ENCODE results near the gene MAMSTR. TPM values are rescaled to one million over a fixed set of nuclear protein-coding genes. Genes with fewer than 3 reads are reported as not detected.
"Not testable (repeated sequence)": the region's sequence is repeated elsewhere in the genome, so short reads cannot be mapped to it uniquely, and the experiment has no call there.

Gene MAMSTR
- total RNA-seq, 4 donors from 2014 or later = 0.26 to 24.2 (median 3.0) TPM; not detected in 1

DNA sequence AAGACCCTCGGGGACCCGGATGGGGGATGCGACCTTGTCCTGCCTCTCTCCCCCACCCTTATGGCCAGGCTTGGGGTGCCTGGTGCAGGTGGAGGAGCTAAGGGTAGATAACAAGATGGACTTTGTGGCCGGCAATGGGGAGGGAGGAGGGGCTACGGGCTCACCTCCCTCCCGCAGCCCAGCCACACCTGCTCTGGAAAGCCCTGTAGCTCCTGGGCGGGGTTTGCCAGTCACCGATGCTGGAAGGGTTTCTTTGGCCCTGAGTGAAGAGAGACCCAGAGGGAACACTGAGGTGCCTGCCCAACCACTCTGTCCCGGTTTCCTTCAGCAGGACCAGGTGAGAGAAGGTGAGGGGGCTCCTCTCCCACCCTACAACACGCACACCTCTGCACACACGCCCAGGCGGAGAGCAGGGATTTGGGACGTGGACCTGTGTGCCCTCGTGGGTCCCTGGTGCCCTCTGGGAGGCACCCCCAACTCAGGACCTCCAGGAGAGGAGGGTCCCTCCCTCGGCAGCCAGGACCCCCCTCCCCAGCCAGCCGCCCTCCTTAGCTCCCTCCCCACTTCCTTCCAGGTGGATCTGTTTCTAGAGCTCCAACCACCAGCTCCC, 23.7 kb downstream of the MAMSTR start, which contains the start of gene FUT2:
Gene FUT2, plus strand, starts transcription at position 229 of the 610 bp plus-strand sequence. CDS start 6,986 bp downstream, outside the sequence.
- H3K27ac ChIP-seq = peak within 1 kb of the TSS; percentile 17 to 30
- no peaks in the 10 kb centered on the region for H3K4me1 ChIP-seq
- intact Hi-C loops (cut with DNase I; ENCODE audit: low total_unique reads) = no loop called here
- no peak for DNase-seq
- TF ChIP-seq CTCF (IDR thresholded peaks at IDR 0.05) (no peak), POLR2A (IDR thresholded peaks at IDR 0.05) (peak in 1 of 2 donors; percentile 27)
- no peaks in the 10 kb centered on the region for H3K27me3 ChIP-seq
- H3K9me3 ChIP-seq = no peaks in the 10 kb centered on the region
- peak within 1 kb of the TSS in 1 of 2 donors; percentile 0 for H3K4me3 ChIP-seq
- H3K36me3 ChIP-seq = no peaks in the 10 kb centered on the region

GRCh38 chr19:48693629-48694028, 25.9 kb downstream of the MAMSTR start:
- DNase-seq; H3K27me3 ChIP-seq; H3K27ac ChIP-seq; H3K9me3 ChIP-seq; H3K36me3 ChIP-seq; H3K4me1 ChIP-seq; H3K4me3 ChIP-seq; intact Hi-C loops (cut with DNase I; ENCODE audit: low total_unique reads): not testable (repeated sequence)

- intact Hi-C loops (cut with DNase I; ENCODE audit: low total_unique reads) = no loop called here
- TF ChIP-seq CTCF (IDR thresholded peaks at IDR 0.05) (no peak), POLR2A (IDR thresholded peaks at IDR 0.05) (no peak)
- Histone ChIP-seq H3K9me3 (no peaks in the 10 kb centered on the region), H3K4me3 (no peak overlapping the region), H3K27me3 (no peaks in the 10 kb centered on the region), H3K36me3 (no peaks in the 10 kb centered on the region), H3K27ac (peak overlapping the region; percentile 63 to 81), H3K4me1 (no peaks in the 10 kb centered on the region)
- DNase-seq = peak; percentile 55 to 72
Observed at GRCh38 chr19:48689449-48689848, 30.1 kb downstream of the MAMSTR start.

GRCh38 chr19:48687776-48688175, 31.7 kb downstream of the MAMSTR start:
- no peak for DNase-seq
- H3K4me1 ChIP-seq = no peaks in the 10 kb centered on the region
- no peaks in the 10 kb centered on the region for H3K9me3 ChIP-seq
- TF ChIP-seq POLR2A (IDR thresholded peaks at IDR 0.05) (no peak), CTCF (IDR thresholded peaks at IDR 0.05) (no peak)
- no peaks in the 10 kb centered on the region for H3K36me3 ChIP-seq
- no peaks in the 10 kb centered on the region for H3K27me3 ChIP-seq
- H3K4me3 ChIP-seq = no peak overlapping the region
- H3K27ac ChIP-seq = no peak overlapping the region
- intact Hi-C loops (cut with DNase I; ENCODE audit: low total_unique reads) = no loop called here

GRCh38 chr19:48686637-48687036, 32.9 kb downstream of the MAMSTR start:
- DNase-seq; H3K27ac ChIP-seq; H3K4me1 ChIP-seq; H3K27me3 ChIP-seq; H3K4me3 ChIP-seq; H3K36me3 ChIP-seq; H3K9me3 ChIP-seq; intact Hi-C loops (cut with DNase I; ENCODE audit: low total_unique reads): not testable (repeated sequence)

DNA sequence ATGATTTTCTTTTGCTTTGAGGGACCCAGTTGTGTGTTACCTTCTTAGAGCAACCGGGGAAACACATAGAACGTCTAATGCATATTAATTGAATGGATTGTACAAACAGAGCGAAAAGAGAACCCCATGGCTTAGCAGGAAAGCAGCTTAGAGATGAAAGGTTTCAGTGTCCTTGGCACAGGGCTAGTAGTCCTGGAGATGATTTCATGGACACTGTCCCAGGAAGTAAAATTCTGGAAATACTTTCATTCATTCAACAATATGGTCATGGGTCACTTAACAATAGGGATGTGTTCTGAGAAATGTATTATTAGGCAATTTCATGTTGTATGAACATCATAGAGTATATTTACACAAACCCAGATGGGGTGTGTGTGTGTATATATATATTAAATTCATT, 33.4 kb downstream of the MAMSTR start:
- no peaks in the 10 kb centered on the region for H3K9me3 ChIP-seq
- intact Hi-C loops (cut with DNase I; ENCODE audit: low total_unique reads) = no loop called here
- no peak for DNase-seq
- no peaks in the 10 kb centered on the region for H3K27me3 ChIP-seq
- no peak overlapping the region for H3K27ac ChIP-seq
- TF ChIP-seq CTCF (IDR thresholded peaks at IDR 0.05) (no peak), POLR2A (IDR thresholded peaks at IDR 0.05) (no peak)
- no peaks in the 10 kb centered on the region for H3K4me1 ChIP-seq
- no peak overlapping the region for H3K4me3 ChIP-seq
- H3K36me3 ChIP-seq = no peaks in the 10 kb centered on the region

Data from uterus (tissue), 4 donors.